Measurements from ENCODE around the gene ACAD9.
"Not testable (repeated sequence)": the region's sequence is repeated elsewhere in the genome, so short reads cannot be mapped to it uniquely, and the experiment has no call there.

The ACAD9 gene

DNA sequence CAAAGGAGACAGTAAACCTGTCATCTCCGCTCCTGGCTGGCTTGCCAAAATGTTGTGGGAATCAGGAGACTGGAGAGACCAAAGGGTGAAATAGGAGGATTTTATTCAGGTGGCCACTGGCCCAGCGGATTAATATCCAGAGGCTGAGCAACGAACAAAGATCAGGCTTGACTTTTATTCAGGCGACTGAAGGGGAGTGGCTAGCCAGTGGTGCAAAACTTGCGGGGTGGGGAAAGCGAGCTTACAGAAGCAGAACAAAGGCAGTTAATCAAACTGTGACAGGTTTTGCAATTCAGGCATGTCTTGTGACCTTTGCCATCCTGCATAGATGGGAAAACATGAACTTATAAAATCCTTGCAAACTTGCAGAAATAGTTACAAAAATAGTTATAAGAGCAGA is 19.8 kb upstream of the ACAD9 start:
- TF ChIP-seq FOXM1 (IDR thresholded peaks at IDR 0.05; ENCODE audit: borderline replicate concordance): no peak
- TF ChIP-seq LEF1 (IDR thresholded peaks at IDR 0.05; ENCODE audit: borderline replicate concordance): no peak
- TF ChIP-seq CTBP1 (IDR thresholded peaks at IDR 0.05; ENCODE audit: borderline replicate concordance): no peak
- TF ChIP-seq ELF4 (IDR thresholded peaks at IDR 0.05): no peak
- TF ChIP-seq TARDBP (IDR thresholded peaks at IDR 0.05): no peak
- no peak for TF ChIP-seq BHLHE40 (IDR thresholded peaks at IDR 0.05; ENCODE audit: borderline replicate concordance)
- no peak for TF ChIP-seq FOXA1 (IDR thresholded peaks at IDR 0.05)
- no peak for TF ChIP-seq SUZ12 (IDR thresholded peaks at IDR 0.05)
- no peak for TF ChIP-seq HDGF (IDR thresholded peaks at IDR 0.05; ENCODE audit: borderline replicate concordance)
- TF ChIP-seq, protein P1, sequence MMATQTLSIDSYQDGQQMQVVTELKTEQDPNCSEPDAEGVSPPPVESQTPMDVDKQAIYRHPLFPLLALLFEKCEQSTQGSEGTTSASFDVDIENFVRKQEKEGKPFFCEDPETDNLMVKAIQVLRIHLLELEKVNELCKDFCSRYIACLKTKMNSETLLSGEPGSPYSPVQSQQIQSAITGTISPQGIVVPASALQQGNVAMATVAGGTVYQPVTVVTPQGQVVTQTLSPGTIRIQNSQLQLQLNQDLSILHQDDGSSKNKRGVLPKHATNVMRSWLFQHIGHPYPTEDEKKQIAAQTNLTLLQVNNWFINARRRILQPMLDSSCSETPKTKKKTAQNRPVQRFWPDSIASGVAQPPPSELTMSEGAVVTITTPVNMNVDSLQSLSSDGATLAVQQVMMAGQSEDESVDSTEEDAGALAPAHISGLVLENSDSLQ (IDR thresholded peaks at IDR 0.05): no peak
- ChIA-PET CTCF (no interaction called here), POLR2A (no interaction called here)
- DNase-seq (ENCODE audit: extremely low spot score): no peak

DNA sequence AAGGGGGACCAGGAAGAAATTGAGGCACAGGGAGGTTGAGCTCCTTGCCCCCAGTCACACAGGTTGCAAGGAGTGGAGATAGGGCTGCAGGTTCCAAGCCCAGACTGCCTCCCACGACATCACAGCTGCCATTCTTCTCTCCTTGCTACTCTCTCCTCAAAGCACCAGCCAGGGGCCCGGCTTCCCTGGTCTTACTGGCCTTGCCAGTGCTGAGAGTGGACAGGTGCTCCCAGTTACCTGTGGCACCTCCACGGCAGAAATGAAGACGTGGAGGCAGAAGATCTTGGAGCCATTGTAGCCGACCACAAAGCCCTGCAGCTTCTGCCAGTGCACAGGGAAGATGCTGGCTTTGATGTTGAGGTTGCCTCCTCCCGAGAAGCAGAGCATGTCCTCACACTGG is 17.9 kb upstream of the ACAD9 start:
- POLR2A ChIA-PET: no interaction called here

GRCh38 chr3:128863560-128863959 is 15.9 kb upstream of the ACAD9 start:
- ChIA-PET CTCF (interaction anchor here (0.6 to 1.2 kb wide), 5 partner anchors 12 to 107 kb away, joined by 3 to 5 read pairs (median 4); no protein-coding TSS in a partner anchor), POLR2A (interaction anchor here (1.5 kb wide), 1 partner anchor 15 kb away, joined by 7 read pairs; the partner anchor contains the start of gene ACAD9)
- DNase-seq (ENCODE audit: extremely low spot score): no peak
- TF ChIP-seq HDGF (IDR thresholded peaks at IDR 0.05; ENCODE audit: borderline replicate concordance) (no peak), FOXK2 (IDR thresholded peaks at IDR 0.05) (no peak), TARDBP (IDR thresholded peaks at IDR 0.05) (no peak), FOXM1 (IDR thresholded peaks at IDR 0.05; ENCODE audit: borderline replicate concordance) (no peak), ELF4 (IDR thresholded peaks at IDR 0.05) (no peak), L3MBTL2 (conservative IDR thresholded peaks at IDR 0.05) (no peak)

More for the DNA sequence above, 17.9 kb upstream of the ACAD9 start:
- TF ChIP-seq CTBP1 (IDR thresholded peaks at IDR 0.05; ENCODE audit: borderline replicate concordance): no peak
- TF ChIP-seq FOXM1 (IDR thresholded peaks at IDR 0.05; ENCODE audit: borderline replicate concordance): no peak
- TF ChIP-seq FOXK2 (IDR thresholded peaks at IDR 0.05): no peak
- no peak for TF ChIP-seq NFRKB (IDR thresholded peaks at IDR 0.05)
- TF ChIP-seq ZNF384 (IDR thresholded peaks at IDR 0.05): no peak
- TF ChIP-seq, protein P1 (IDR thresholded peaks at IDR 0.05): no peak
- TF ChIP-seq HDGF (IDR thresholded peaks at IDR 0.05; ENCODE audit: borderline replicate concordance): no peak
- CTCF ChIA-PET: no interaction called here
- DNase-seq (ENCODE audit: extremely low spot score): no peak

- POLR2A ChIA-PET: interaction anchor here (1.1 to 1.5 kb wide), 2 partner anchors 14 kb away, joined by 3 to 7 read pairs; partner anchors contain the start of gene ACAD9
- TF ChIP-seq, protein P1 (IDR thresholded peaks at IDR 0.05): no peak
- no peak for TF ChIP-seq SP1 (IDR thresholded peaks at IDR 0.05)
- no peak for TF ChIP-seq FOXA1 (IDR thresholded peaks at IDR 0.05)
- TF ChIP-seq CTBP1 (IDR thresholded peaks at IDR 0.05; ENCODE audit: borderline replicate concordance): no peak
- TF ChIP-seq FOXK2 (IDR thresholded peaks at IDR 0.05): no peak
- no peak for TF ChIP-seq ARNT (IDR thresholded peaks at IDR 0.05)
- no peak for TF ChIP-seq NFRKB (IDR thresholded peaks at IDR 0.05)
- no peak for TF ChIP-seq BHLHE40 (IDR thresholded peaks at IDR 0.05; ENCODE audit: borderline replicate concordance)
- TF ChIP-seq LEF1 (IDR thresholded peaks at IDR 0.05; ENCODE audit: borderline replicate concordance): no peak
- TF ChIP-seq ZNF384 (IDR thresholded peaks at IDR 0.05): no peak
- no peak for TF ChIP-seq TARDBP (IDR thresholded peaks at IDR 0.05)
- no peak for TF ChIP-seq FOXM1 (IDR thresholded peaks at IDR 0.05; ENCODE audit: borderline replicate concordance)
- no peak for TF ChIP-seq HDGF (IDR thresholded peaks at IDR 0.05; ENCODE audit: borderline replicate concordance)
- no peak for TF ChIP-seq SUZ12 (IDR thresholded peaks at IDR 0.05)
- CTCF ChIA-PET: interaction anchor here (1.2 kb wide), 1 partner anchor 13 kb away, joined by 4 read pairs; no protein-coding TSS in a partner anchor
- no peak for DNase-seq (ENCODE audit: extremely low spot score)
Measured at GRCh38 chr3:128864351-128864811, 15.0 kb upstream of the ACAD9 start.

GRCh38 chr3:128864849-128865804 is 14.3 kb upstream of the ACAD9 start:
- CTCF ChIA-PET: interaction anchor here (1.2 kb wide), 1 partner anchor 12 kb away, joined by 4 read pairs; no protein-coding TSS in a partner anchor
- POLR2A ChIA-PET: interaction anchor here (1.1 kb wide), 1 partner anchor 13 kb away, joined by 3 read pairs; no protein-coding TSS in a partner anchor
- not testable (repeated sequence) for DNase-seq (ENCODE audit: extremely low spot score)
